Stimulated activated memory B cell treated with anti-CD40 and anti-IgM and Interleukin-4, amounts not matched to agents 10 μg/mL and 1 μg/mL and 100 μg/mL, for 72 hours (primary cell): ENCODE data around the gene IFIT3.
"Not testable (repeated sequence)": the region's sequence is repeated elsewhere in the genome, so short reads cannot be mapped to it uniquely, and the experiment has no call there.

Source experiments
- ATAC-seq: fragments of 150-1000 bp; cut with Tn5 transposase; 2 replicates; pipeline ENCODE4 v1.10.0; 2021
- H3K27ac Mint-ChIP-seq: one replicate; pipeline ENCODE4 v1.8.0; 2022; ENCODE audit warnings: mild to moderate bottlenecking, mixed read lengths
- H3K27me3 Mint-ChIP-seq: one replicate; pipeline ENCODE4 v1.8.0; 2022; ENCODE audit warnings: mixed read lengths
- H3K36me3 Mint-ChIP-seq: one replicate; pipeline ENCODE4 v1.8.0; 2022; ENCODE audit warnings: mixed read lengths
- H3K4me1 Mint-ChIP-seq: one replicate; pipeline ENCODE4 v1.8.0; 2022; ENCODE audit warnings: mixed read lengths
- H3K4me3 Mint-ChIP-seq: one replicate; pipeline ENCODE4 v1.8.0; 2022; ENCODE audit warnings: mild to moderate bottlenecking, moderate library complexity, mixed read lengths
- H3K9me3 Mint-ChIP-seq: one replicate; pipeline ENCODE4 v1.8.0; 2022; ENCODE audit warnings: mixed read lengths

The IFIT3 gene

GRCh38 chr10:89338713-89339112, 10.9 kb downstream of the IFIT3 start:
- Mint-ChIP-seq H3K9me3 (no peaks in the 10 kb centered on the region), H3K4me1 (peaks cover 10% of the 10 kb centered on the region), H3K27me3 (no peaks in the 10 kb centered on the region), H3K36me3 (peaks cover 18% of the 10 kb centered on the region), H3K27ac (no peak overlapping the region), H3K4me3 (no peak overlapping the region)
- no peak for ATAC-seq

GRCh38 chr10:89339875-89340274, 12.1 kb downstream of the IFIT3 start:
- Mint-ChIP-seq H3K27ac (no peak overlapping the region), H3K9me3 (no peaks in the 10 kb centered on the region), H3K4me3 (no peak overlapping the region), H3K4me1 (peaks cover 6% of the 10 kb centered on the region), H3K36me3 (peaks cover 18% of the 10 kb centered on the region), H3K27me3 (no peaks in the 10 kb centered on the region)
- no peak for ATAC-seq

GRCh38 chr10:89341649-89342048, 13.9 kb downstream of the IFIT3 start:
- no peak for ATAC-seq
- H3K4me3 Mint-ChIP-seq = no peak overlapping the region
- H3K27ac Mint-ChIP-seq = no peak overlapping the region
- H3K27me3 Mint-ChIP-seq = no peaks in the 10 kb centered on the region
- H3K36me3 Mint-ChIP-seq = peaks cover 18% of the 10 kb centered on the region
- no peaks in the 10 kb centered on the region for H3K4me1 Mint-ChIP-seq
- no peaks in the 10 kb centered on the region for H3K9me3 Mint-ChIP-seq

- Mint-ChIP-seq H3K9me3 (no peaks in the 10 kb centered on the region), H3K4me3 (no peak overlapping the region), H3K36me3 (peaks cover 18% of the 10 kb centered on the region), H3K27me3 (no peaks in the 10 kb centered on the region), H3K4me1 (no peaks in the 10 kb centered on the region), H3K27ac (no peak overlapping the region)
- no peak for ATAC-seq
Observed at GRCh38 chr10:89342206-89342958, 14.6 kb downstream of the IFIT3 start.

- Mint-ChIP-seq H3K4me3 (no peak overlapping the region), H3K27ac (no peak overlapping the region)
- no peak for ATAC-seq
Observed at GRCh38 chr10:89343089-89343767, 15.4 kb downstream of the IFIT3 start.

GRCh38 chr10:89344156-89344555, 16.4 kb downstream of the IFIT3 start:
- Mint-ChIP-seq H3K4me3 (no peak overlapping the region), H3K27me3 (no peaks in the 10 kb centered on the region), H3K9me3 (no peaks in the 10 kb centered on the region), H3K36me3 (peaks cover 8% of the 10 kb centered on the region), H3K4me1 (peaks cover 16% of the 10 kb centered on the region), H3K27ac (no peak overlapping the region)
- no peak for ATAC-seq

More at GRCh38 chr10:89343089-89343767, 15.4 kb downstream of the IFIT3 start:
- Mint-ChIP-seq H3K27me3 (no peaks in the 10 kb centered on the region), H3K36me3 (peaks cover 18% of the 10 kb centered on the region), H3K9me3 (no peaks in the 10 kb centered on the region), H3K4me1 (peaks cover 6% of the 10 kb centered on the region)

GRCh38 chr10:89345367-89346000, 17.7 kb downstream of the IFIT3 start:
- Mint-ChIP-seq H3K36me3 (no peaks in the 10 kb centered on the region), H3K4me3 (no peak overlapping the region), H3K27ac (no peak overlapping the region), H3K9me3 (no peaks in the 10 kb centered on the region), H3K4me1 (peaks cover 23% of the 10 kb centered on the region), H3K27me3 (no peaks in the 10 kb centered on the region)
- no peak for ATAC-seq

- no peaks in the 10 kb centered on the region for H3K27me3 Mint-ChIP-seq
- no peak overlapping the region for H3K27ac Mint-ChIP-seq
- no peak for ATAC-seq
- H3K4me1 Mint-ChIP-seq = peaks cover 35% of the 10 kb centered on the region
- no peaks in the 10 kb centered on the region for H3K36me3 Mint-ChIP-seq
- H3K9me3 Mint-ChIP-seq = no peaks in the 10 kb centered on the region
- H3K4me3 Mint-ChIP-seq = no peak overlapping the region
Observed at GRCh38 chr10:89346405-89347254, 18.8 kb downstream of the IFIT3 start.

GRCh38 chr10:89347701-89348457, 20.1 kb downstream of the IFIT3 start:
- ATAC-seq = no peak
- Mint-ChIP-seq H3K4me1 (peaks cover 44% of the 10 kb centered on the region), H3K36me3 (no peaks in the 10 kb centered on the region), H3K9me3 (no peaks in the 10 kb centered on the region), H3K4me3 (no peak overlapping the region), H3K27ac (no peak overlapping the region), H3K27me3 (no peaks in the 10 kb centered on the region)

- Mint-ChIP-seq H3K27ac (no peak overlapping the region), H3K4me3 (no peak overlapping the region), H3K27me3 (no peaks in the 10 kb centered on the region), H3K36me3 (peaks cover 5% of the 10 kb centered on the region), H3K4me1 (peaks cover 44% of the 10 kb centered on the region), H3K9me3 (peaks cover 3% of the 10 kb centered on the region)
- ATAC-seq = no peak
Observed at GRCh38 chr10:89348481-89348880, 20.7 kb downstream of the IFIT3 start.

GRCh38 chr10:89348975-89349374, 21.2 kb downstream of the IFIT3 start:
- H3K27me3 Mint-ChIP-seq = no peaks in the 10 kb centered on the region
- no peak for ATAC-seq
- H3K9me3 Mint-ChIP-seq = peaks cover 4% of the 10 kb centered on the region
- peaks cover 44% of the 10 kb centered on the region for H3K4me1 Mint-ChIP-seq
- peaks cover 7% of the 10 kb centered on the region for H3K36me3 Mint-ChIP-seq
- H3K4me3 Mint-ChIP-seq = no peak overlapping the region
- H3K27ac Mint-ChIP-seq = no peak overlapping the region

- Mint-ChIP-seq H3K36me3 (peaks cover 11% of the 10 kb centered on the region), H3K4me1 (peaks cover 44% of the 10 kb centered on the region), H3K27ac (peak overlapping the region; percentile 6)
- ATAC-seq = peak; percentile 45
- not testable (repeated sequence) for H3K4me3 Mint-ChIP-seq, H3K9me3 Mint-ChIP-seq, H3K27me3 Mint-ChIP-seq
Observed at GRCh38 chr10:89350631-89351315, 23.0 kb downstream of the IFIT3 start.

- peak; percentile 88 for ATAC-seq
- peaks cover 7% of the 10 kb centered on the region for H3K9me3 Mint-ChIP-seq
- peak overlapping the region; percentile 6 for H3K27ac Mint-ChIP-seq
- peaks cover 44% of the 10 kb centered on the region for H3K4me1 Mint-ChIP-seq
- H3K27me3 Mint-ChIP-seq = no peaks in the 10 kb centered on the region
- H3K4me3 Mint-ChIP-seq = no peak overlapping the region
- peaks cover 11% of the 10 kb centered on the region for H3K36me3 Mint-ChIP-seq
Observed at GRCh38 chr10:89351412-89351779, 23.6 kb downstream of the IFIT3 start.
